Measurements from ENCODE around the gene MALT1.

DNA sequence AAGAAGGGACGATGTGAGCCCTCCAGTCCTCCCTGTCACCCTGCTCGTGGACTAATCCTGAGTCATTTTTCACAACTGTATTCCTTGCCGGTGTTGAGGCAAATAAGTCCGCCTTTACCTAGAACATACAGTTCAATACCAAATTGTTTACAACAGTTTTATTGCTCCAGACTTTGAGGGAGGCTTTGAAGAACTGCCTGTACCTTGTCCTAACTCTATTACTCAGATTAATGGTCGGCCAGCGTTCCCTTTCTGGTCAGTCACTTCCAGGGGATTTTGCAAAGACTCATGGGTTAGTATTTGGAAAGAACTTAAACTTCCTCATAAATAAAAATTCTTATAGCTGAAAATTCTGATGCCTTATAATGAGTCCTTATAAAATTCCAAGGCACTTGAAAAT, 108.3 kb downstream of the MALT1 start:
- TF ChIP-seq, protein P1, sequence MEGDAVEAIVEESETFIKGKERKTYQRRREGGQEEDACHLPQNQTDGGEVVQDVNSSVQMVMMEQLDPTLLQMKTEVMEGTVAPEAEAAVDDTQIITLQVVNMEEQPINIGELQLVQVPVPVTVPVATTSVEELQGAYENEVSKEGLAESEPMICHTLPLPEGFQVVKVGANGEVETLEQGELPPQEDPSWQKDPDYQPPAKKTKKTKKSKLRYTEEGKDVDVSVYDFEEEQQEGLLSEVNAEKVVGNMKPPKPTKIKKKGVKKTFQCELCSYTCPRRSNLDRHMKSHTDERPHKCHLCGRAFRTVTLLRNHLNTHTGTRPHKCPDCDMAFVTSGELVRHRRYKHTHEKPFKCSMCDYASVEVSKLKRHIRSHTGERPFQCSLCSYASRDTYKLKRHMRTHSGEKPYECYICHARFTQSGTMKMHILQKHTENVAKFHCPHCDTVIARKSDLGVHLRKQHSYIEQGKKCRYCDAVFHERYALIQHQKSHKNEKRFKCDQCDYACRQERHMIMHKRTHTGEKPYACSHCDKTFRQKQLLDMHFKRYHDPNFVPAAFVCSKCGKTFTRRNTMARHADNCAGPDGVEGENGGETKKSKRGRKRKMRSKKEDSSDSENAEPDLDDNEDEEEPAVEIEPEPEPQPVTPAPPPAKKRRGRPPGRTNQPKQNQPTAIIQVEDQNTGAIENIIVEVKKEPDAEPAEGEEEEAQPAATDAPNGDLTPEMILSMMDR (IDR thresholded peaks at IDR 0.05) = no peak
- TF ChIP-seq EZH2 (IDR thresholded peaks at IDR 0.05) = no peak
